ENCODE measurements around the gene PITPNM2. TPM values are rescaled to one million over a fixed set of nuclear protein-coding genes. Genes with fewer than 3 reads are reported as not detected.
A peak's percentile ranks its signal among the peaks of the same experiment; 100 is the strongest.

Gene PITPNM2
- total and polyA plus RNA-seq, 9 of the 15 experiments (the other 6 are each of a cell fraction or from before 2014, with no cell fraction given), result 0.03 to 10.8 (median 2.9) TPM

GRCh38 chr12:123126294-123127181 lies 24.4 kb downstream of the PITPNM2 start (continued):
- no peak for TF ChIP-seq GABPA (tag; conservative IDR thresholded peaks at IDR 0.05; ENCODE audit: low read depth)
- TF ChIP-seq, protein P1, sequence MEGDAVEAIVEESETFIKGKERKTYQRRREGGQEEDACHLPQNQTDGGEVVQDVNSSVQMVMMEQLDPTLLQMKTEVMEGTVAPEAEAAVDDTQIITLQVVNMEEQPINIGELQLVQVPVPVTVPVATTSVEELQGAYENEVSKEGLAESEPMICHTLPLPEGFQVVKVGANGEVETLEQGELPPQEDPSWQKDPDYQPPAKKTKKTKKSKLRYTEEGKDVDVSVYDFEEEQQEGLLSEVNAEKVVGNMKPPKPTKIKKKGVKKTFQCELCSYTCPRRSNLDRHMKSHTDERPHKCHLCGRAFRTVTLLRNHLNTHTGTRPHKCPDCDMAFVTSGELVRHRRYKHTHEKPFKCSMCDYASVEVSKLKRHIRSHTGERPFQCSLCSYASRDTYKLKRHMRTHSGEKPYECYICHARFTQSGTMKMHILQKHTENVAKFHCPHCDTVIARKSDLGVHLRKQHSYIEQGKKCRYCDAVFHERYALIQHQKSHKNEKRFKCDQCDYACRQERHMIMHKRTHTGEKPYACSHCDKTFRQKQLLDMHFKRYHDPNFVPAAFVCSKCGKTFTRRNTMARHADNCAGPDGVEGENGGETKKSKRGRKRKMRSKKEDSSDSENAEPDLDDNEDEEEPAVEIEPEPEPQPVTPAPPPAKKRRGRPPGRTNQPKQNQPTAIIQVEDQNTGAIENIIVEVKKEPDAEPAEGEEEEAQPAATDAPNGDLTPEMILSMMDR (IDR thresholded peaks at IDR 0.05 in 2 of 3, conservative IDR thresholded peaks at IDR 0.05 in 1 of 3; ENCODE audit: insufficient read depth in 2 of 3, low read depth in 1 of 3, low read length in 3 of 3), result peak; percentile 33 to 48 (median 34); a peak in 5 of 6 replicates
- TF ChIP-seq MIER1 (IDR thresholded peaks at IDR 0.05; ENCODE audit: low read depth), result no peak
- TF ChIP-seq SIN3B (IDR thresholded peaks at IDR 0.05; ENCODE audit: low read depth), result no peak
- no peak for TF ChIP-seq CAMTA2 (CRISPR knock-in tag; conservative IDR thresholded peaks at IDR 0.05)
- TF ChIP-seq ETV1 (tag; conservative IDR thresholded peaks at IDR 0.05; ENCODE audit: low read depth), result no peak
- TF ChIP-seq, protein P2, sequence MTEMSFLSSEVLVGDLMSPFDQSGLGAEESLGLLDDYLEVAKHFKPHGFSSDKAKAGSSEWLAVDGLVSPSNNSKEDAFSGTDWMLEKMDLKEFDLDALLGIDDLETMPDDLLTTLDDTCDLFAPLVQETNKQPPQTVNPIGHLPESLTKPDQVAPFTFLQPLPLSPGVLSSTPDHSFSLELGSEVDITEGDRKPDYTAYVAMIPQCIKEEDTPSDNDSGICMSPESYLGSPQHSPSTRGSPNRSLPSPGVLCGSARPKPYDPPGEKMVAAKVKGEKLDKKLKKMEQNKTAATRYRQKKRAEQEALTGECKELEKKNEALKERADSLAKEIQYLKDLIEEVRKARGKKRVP (CRISPR knock-in tag; IDR thresholded peaks at IDR 0.05), result no peak
- TF ChIP-seq ZHX1 (conservative IDR thresholded peaks at IDR 0.05; ENCODE audit: low read length), result no peak
- no peak for TF ChIP-seq ELF2 (CRISPR knock-in tag; IDR thresholded peaks at IDR 0.05)
- TF ChIP-seq ZNF24 (IDR thresholded peaks at IDR 0.05), result peak; percentile 22; the same call in 1 of the 2 replicates
- TF ChIP-seq, protein P3, sequence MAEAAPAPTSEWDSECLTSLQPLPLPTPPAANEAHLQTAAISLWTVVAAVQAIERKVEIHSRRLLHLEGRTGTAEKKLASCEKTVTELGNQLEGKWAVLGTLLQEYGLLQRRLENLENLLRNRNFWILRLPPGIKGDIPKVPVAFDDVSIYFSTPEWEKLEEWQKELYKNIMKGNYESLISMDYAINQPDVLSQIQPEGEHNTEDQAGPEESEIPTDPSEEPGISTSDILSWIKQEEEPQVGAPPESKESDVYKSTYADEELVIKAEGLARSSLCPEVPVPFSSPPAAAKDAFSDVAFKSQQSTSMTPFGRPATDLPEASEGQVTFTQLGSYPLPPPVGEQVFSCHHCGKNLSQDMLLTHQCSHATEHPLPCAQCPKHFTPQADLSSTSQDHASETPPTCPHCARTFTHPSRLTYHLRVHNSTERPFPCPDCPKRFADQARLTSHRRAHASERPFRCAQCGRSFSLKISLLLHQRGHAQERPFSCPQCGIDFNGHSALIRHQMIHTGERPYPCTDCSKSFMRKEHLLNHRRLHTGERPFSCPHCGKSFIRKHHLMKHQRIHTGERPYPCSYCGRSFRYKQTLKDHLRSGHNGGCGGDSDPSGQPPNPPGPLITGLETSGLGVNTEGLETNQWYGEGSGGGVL (CRISPR knock-in tag; IDR thresholded peaks at IDR 0.05), result no peak
- TF ChIP-seq SRSF3 (IDR thresholded peaks at IDR 0.05; ENCODE audit: insufficient read depth, low read length), result no peak
- no peak for TF ChIP-seq SIN3A (IDR thresholded peaks at IDR 0.05; ENCODE audit: borderline replicate concordance in 2 of 2, control insufficient read depth in 1 of 2, low read depth in 2 of 2, low read length in 2 of 2)
- TF ChIP-seq ZBTB8A (IDR thresholded peaks at IDR 0.05; ENCODE audit: partially characterized antibody), result no peak
- TF ChIP-seq ILF3 (IDR thresholded peaks at IDR 0.05; ENCODE audit: borderline replicate concordance), result no peak
- no peak for TF ChIP-seq SFPQ (IDR thresholded peaks at IDR 0.05; ENCODE audit: low read depth, low read length)

Data from K562 (cell line).